ENCODE data around the gene PDSS2. TPM values are rescaled to one million over a fixed set of nuclear protein-coding genes. Genes with fewer than 3 reads are reported as not detected.

The PDSS2 gene
- polyA plus RNA-seq, 1 donor (not counting 4 experiments of a cell fraction or from before 2014, with no cell fraction given) = 12.5 TPM

- Histone ChIP-seq H3K4me2 (ENCODE audit: control insufficient read depth, extremely low read depth, insufficient read depth, low read depth, low read length) (no peak overlapping the region), H3K9ac (ENCODE audit: control insufficient read depth, extremely low read depth, insufficient read depth, low read length) (no peak overlapping the region), H3K36me3 (ENCODE audit: control insufficient read depth in 2 of 2, extremely low read depth in 1 of 2, insufficient read depth in 2 of 2, low read length in 2 of 2) (no peaks in the 10 kb centered on the region), H3K9me3 (ENCODE audit: control insufficient read depth, low read depth, low read length) (no peaks in the 10 kb centered on the region), H3K27me3 (ENCODE audit: control insufficient read depth, extremely low read depth, insufficient read depth, low read length) (no peaks in the 10 kb centered on the region), H3K27ac (ENCODE audit: control insufficient read depth, insufficient read depth, low read length) (no peak overlapping the region), H4K20me1 (ENCODE audit: control insufficient read depth, extremely low read depth, insufficient read depth, low read length) (no peaks in the 10 kb centered on the region), H2AFZ (ENCODE audit: control insufficient read depth, low read length) (no peak overlapping the region), H3K4me1 (ENCODE audit: control insufficient read depth, extremely low read depth, insufficient read depth, low read length) (peaks cover 22% of the 10 kb centered on the region), H3K4me3 (ENCODE audit: control insufficient read depth in 2 of 3, extremely low read depth in 1 of 3, insufficient read depth in 2 of 3, low read depth in 1 of 3, low read length in 3 of 3) (no peak overlapping the region), H3K9me1 (ENCODE audit: control insufficient read depth, extremely low read depth, insufficient read depth, low read length) (no peaks in the 10 kb centered on the region), H3K79me2 (ENCODE audit: control insufficient read depth, insufficient read depth, low read length) (no peaks in the 10 kb centered on the region)
- TF ChIP-seq CTCF (optimal IDR thresholded peaks at IDR 0.05 in 1 of 3, IDR thresholded peaks at IDR 0.05 in 1 of 3, conservative IDR thresholded peaks at IDR 0.05 in 1 of 3; ENCODE audit: extremely low read depth in 1 of 3, insufficient read depth in 2 of 3, low read length in 3 of 3) (no peak), EZH2 (IDR thresholded peaks at IDR 0.05; ENCODE audit: low read length) (no peak)
- dilution Hi-C loops (cut with MboI; ENCODE audit: extremely low pct_ligation_motif_present, low sequenced_read_pairs) = no loop called here
- FAIRE-seq = no peak
- DNase-seq (ENCODE audit: low read depth, low spot score) = no peak
Observed at GRCh38 chr6:107243471-107243870, 215.9 kb downstream of the PDSS2 start.

GRCh38 chr6:107237992-107238660, 221.2 kb downstream of the PDSS2 start:
- DNase-seq (ENCODE audit: low read depth, low spot score) = no peak
- H3K4me2 ChIP-seq (ENCODE audit: control insufficient read depth, extremely low read depth, insufficient read depth, low read depth, low read length) = no peak overlapping the region
- no peaks in the 10 kb centered on the region for H3K9me1 ChIP-seq (ENCODE audit: control insufficient read depth, extremely low read depth, insufficient read depth, low read length)
- H3K9ac ChIP-seq (ENCODE audit: control insufficient read depth, extremely low read depth, insufficient read depth, low read length) = no peak overlapping the region
- H3K36me3 ChIP-seq (ENCODE audit: control insufficient read depth in 2 of 2, extremely low read depth in 1 of 2, insufficient read depth in 2 of 2, low read length in 2 of 2) = no peaks in the 10 kb centered on the region
- no peak overlapping the region for H3K27ac ChIP-seq (ENCODE audit: control insufficient read depth, insufficient read depth, low read length)
- H3K79me2 ChIP-seq (ENCODE audit: control insufficient read depth, insufficient read depth, low read length) = no peaks in the 10 kb centered on the region
- no peak overlapping the region for H3K4me3 ChIP-seq (ENCODE audit: control insufficient read depth in 2 of 3, extremely low read depth in 1 of 3, insufficient read depth in 2 of 3, low read depth in 1 of 3, low read length in 3 of 3)
- no peaks in the 10 kb centered on the region for H3K9me3 ChIP-seq (ENCODE audit: control insufficient read depth, low read depth, low read length)
- peaks cover 14% of the 10 kb centered on the region for H3K4me1 ChIP-seq (ENCODE audit: control insufficient read depth, extremely low read depth, insufficient read depth, low read length)
- no peaks in the 10 kb centered on the region for H4K20me1 ChIP-seq (ENCODE audit: control insufficient read depth, extremely low read depth, insufficient read depth, low read length)
- no peaks in the 10 kb centered on the region for H3K27me3 ChIP-seq (ENCODE audit: control insufficient read depth, extremely low read depth, insufficient read depth, low read length)
- FAIRE-seq = peak; percentile 49
- dilution Hi-C loops (cut with MboI; ENCODE audit: extremely low pct_ligation_motif_present, low sequenced_read_pairs) = no loop called here
- no peak for TF ChIP-seq CTCF (optimal IDR thresholded peaks at IDR 0.05 in 1 of 3, IDR thresholded peaks at IDR 0.05 in 1 of 3, conservative IDR thresholded peaks at IDR 0.05 in 1 of 3; ENCODE audit: extremely low read depth in 1 of 3, insufficient read depth in 2 of 3, low read length in 3 of 3)
- no peak for TF ChIP-seq EZH2 (IDR thresholded peaks at IDR 0.05; ENCODE audit: low read length)
- H2AFZ ChIP-seq (ENCODE audit: control insufficient read depth, low read length) = no peak overlapping the region

Data from keratinocyte (primary cell).